DOHH2 (cell line): ENCODE data around the gene TP63.

Source experiments
- CTCF ChIP-seq: fragments of 200-600 bp; sonication (generic); IDR thresholded peaks from one replicate; pipeline ENCODE4 v1.5.1; 2014; ENCODE audit warnings: antibody characterized with exemption, mild to moderate bottlenecking, low read depth, low read length; ENCODE audit not compliant: poor library complexity, severe bottlenecking
- EZH2phosphoT487 ChIP-seq: fragments of 200-600 bp; sonication (generic); IDR thresholded peaks from 2 replicates; pipeline ENCODE4 v1.6.1; 2017; ENCODE audit warnings: borderline replicate concordance, mild to moderate bottlenecking, antibody characterized with exemption, low read length, moderate library complexity, mixed read lengths

GRCh38 chr3:189582179-189582578 lies 49.0 kb upstream of the TP63 start:
- TF ChIP-seq CTCF (no peak), EZH2phosphoT487 (no peak)
